HG03432 (cell line): ENCODE measurements around the gene PARN.
"Not testable (repeated sequence)": the region's sequence is repeated elsewhere in the genome, so short reads cannot be mapped to it uniquely, and the experiment has no call there.

ENCODE experiments used
- ATAC-seq: cut with Tn5 transposase; IDR thresholded peaks from one replicate; pipeline ENCODE4 v1.9.1; 2021; ENCODE audit warnings: mild to moderate bottlenecking, moderate library complexity; ENCODE audit not compliant: unreplicated experiment

PARN gene

DNA sequence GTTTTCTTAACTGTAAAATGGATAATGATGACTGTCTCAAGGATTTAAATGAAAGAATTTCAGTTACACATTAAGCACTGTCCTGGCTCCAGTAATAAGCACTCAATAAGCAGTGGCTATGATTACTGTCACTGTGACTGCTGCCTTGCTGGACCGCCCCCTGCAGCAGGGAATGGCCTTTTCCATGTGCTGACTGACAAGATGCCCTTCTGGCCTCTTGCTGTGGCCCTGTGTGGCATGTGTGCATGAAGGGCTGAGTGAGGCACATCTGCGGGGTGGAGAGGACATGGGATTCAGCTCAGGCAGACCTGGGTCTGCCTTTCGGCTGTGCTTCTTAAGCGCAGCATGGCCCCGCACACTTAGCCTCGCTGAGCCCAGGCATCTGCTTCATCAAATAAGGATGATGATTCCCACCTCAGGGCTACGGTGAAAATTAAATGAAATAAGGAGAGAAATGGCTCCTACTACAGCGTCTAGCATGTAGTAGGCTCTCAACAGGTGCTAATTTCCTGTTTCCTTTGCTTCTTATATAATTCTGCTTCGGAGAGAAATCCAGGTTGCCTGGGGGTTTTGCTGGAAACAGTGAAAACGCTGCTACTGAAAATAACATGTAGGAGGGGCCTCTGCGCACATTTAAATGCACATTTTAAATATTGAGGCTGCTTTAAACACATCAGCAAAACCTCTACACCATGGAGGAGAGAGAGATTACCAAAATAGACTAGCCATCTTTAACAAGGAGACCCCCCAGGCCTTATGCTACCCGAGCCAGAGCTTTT lies 183.9 kb downstream of the PARN start:
- ATAC-seq: no peak

- no peak for ATAC-seq
Observed at GRCh38 chr16:14444979-14445810, 184.9 kb downstream of the PARN start.

DNA sequence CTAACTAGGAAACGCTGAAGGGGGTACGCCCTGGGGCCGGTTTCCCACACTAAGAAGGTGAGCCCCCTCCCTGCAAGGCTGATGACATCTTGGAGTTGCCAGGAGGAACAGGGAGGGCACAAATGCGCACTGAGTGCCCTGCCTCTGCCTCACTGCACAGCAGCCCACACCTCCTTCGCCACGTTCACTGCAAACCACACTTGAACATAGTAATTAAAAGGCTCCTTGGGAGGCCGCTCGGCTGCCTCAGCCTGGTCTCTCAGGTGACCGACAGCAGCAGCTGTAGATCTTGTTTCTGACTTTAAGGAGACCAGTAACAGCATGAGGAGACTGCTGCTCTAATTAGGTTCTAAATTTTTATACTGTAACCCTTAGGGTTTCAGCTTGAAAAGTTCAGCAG lies 188.5 kb downstream of the PARN start:
- ATAC-seq: not testable (repeated sequence)

DNA sequence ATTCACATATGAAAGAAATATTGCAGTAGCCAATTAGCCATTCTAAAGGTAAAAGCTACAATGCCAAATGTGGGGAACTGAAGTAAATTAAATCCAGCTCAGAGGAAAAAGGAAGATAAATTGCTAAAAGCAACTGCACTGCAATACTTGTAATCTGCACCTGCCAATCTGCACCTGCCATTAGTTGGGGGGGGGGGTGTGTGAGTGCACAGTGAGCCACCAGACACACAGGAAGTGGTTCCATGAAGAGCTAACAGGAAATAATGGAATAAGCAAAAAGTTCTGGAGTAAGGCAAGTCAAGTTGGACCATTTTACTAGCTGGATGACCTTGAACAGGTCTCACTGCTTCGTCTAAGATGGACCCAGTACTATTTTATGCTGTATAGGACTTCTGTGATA lies 191.8 kb downstream of the PARN start:
- no peak for ATAC-seq

GRCh38 chr16:14437426-14437825 lies 192.6 kb downstream of the PARN start:
- ATAC-seq: no peak

DNA sequence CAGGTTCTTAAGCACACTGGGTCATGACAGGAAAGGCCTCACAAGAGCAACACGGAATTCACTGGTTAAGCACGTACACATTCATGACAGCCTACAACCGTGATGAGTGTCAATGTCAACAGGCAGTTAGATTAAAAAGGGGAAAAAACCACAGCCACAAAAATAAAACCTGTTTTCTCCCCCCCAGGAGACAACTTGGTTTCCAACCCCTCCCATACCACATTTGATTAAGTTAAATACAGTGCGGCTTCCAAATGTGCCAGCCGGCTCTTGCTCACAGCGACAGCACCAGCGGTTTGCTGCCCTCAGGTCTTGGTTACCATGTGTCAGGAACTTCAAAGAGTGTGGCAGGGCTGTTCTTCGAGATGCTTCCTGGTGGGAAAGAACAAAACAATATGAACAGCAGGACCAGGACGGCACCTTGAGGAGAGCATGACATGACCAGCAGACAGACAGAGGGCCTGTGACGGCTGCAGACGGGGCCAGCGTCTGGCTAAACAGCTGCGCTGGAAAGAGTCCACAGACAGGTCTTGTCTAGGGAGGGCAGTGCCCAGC lies 193.6 kb downstream of the PARN start:
- no peak for ATAC-seq

GRCh38 chr16:14434860-14435259 lies 195.2 kb downstream of the PARN start:
- ATAC-seq: no peak

- not testable (repeated sequence) for ATAC-seq
Observed at GRCh38 chr16:14428971-14429637, 201.0 kb downstream of the PARN start.

GRCh38 chr16:14428043-14428442 lies 202.0 kb downstream of the PARN start:
- no peak for ATAC-seq

GRCh38 chr16:14427371-14427948 lies 202.6 kb downstream of the PARN start:
- no peak for ATAC-seq

DNA sequence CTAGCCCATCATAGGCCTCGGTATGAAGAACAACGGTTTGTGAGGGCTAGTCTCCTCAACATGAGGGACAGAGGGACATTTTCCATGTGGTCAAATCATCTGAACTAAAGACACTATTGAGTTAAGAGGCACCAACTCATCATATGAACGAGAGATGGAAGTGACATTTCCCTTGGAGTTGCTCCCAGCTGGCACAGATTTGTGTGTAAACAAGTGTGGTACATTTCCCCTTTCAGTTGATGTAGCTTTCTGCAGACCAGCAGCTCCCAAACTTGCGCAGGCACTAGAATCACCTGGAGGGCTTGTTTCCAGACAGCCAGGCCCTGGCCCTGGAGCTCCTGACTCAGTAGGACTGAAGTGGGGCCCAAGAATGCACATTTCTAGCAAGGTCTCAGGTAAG lies 205.5 kb downstream of the PARN start:
- ATAC-seq: no peak

DNA sequence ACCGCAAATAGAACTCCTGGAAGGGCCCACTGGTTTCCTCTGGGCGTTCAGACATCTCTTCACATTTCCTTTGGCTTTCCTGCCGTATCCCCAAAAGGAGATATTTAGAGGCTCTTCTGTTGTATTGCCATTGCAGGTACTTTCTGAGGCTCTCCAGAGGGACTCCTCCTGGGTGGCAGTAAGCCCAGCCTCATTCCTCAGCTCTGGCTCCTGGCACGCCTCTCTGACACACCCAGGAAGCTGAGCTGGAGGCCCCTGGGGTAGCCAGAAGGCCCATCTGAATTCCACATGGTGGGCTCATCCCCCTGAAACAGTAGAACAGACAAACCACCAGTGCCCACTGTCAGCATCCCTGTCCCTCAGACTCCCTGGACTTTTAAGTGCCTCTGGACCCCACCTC lies 206.7 kb downstream of the PARN start:
- no peak for ATAC-seq

- ATAC-seq: no peak
Observed at GRCh38 chr16:14420721-14421488, 209.2 kb downstream of the PARN start.

GRCh38 chr16:14420243-14420642 lies 209.8 kb downstream of the PARN start:
- not testable (repeated sequence) for ATAC-seq

- no peak for ATAC-seq
Observed at GRCh38 chr16:14419817-14420216, 210.2 kb downstream of the PARN start.

GRCh38 chr16:14418795-14419225 lies 211.2 kb downstream of the PARN start:
- ATAC-seq: no peak

- no peak for ATAC-seq
Observed at GRCh38 chr16:14416184-14416583, 213.9 kb downstream of the PARN start.

- no peak for ATAC-seq
Observed at GRCh38 chr16:14415291-14415690, 214.8 kb downstream of the PARN start.

- ATAC-seq: no peak
Observed at GRCh38 chr16:14409563-14409962, 220.5 kb downstream of the PARN start.

DNA sequence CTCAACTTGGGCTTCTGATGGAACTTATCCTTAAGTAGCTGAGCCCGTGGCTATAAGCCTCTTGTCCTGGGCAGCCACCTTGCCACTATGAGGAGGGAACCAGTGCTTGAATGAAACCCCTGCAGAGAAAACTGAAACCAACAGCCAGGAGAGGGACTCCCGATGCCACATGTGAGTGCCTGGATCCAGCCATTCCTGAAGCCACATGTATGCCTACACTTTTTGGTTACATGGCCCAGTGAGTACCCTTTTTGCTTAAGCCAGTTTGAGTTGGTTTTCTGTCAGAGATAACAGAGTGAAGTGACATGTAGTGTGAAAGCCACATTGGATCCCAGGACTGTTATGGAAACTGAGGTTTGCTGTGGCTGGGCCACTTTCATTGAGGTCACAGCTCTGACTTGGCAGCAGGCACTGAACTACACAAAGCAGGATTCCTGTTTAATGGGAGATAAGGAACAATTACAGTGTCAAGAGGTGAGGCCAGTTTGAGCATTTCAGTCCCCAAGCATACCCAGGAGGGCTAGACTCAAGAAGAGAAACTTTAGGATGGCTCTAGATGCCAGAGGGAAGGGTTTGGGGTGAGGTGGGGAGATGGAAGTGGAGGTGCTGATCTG lies 222.2 kb downstream of the PARN start:
- no peak for ATAC-seq
